Measurements from ENCODE around the gene CYB561D1.

- TF ChIP-seq ZNF780A (CRISPR knock-in tag; IDR thresholded peaks at IDR 0.05) (no peak), EZH2 (conservative IDR thresholded peaks at IDR 0.05; ENCODE audit: low read depth, low read length) (no peak), MED1 (CRISPR knock-in tag; IDR thresholded peaks at IDR 0.05) (no peak), NR3C1 (CRISPR knock-in tag; IDR thresholded peaks at IDR 0.05) (no peak), MAFK (conservative IDR thresholded peaks at IDR 0.05 in 1 of 2, IDR thresholded peaks at IDR 0.05 in 1 of 2; ENCODE audit: low read length in 2 of 2) (no peak), HNRNPH1 (optimal IDR thresholded peaks at IDR 0.05; ENCODE audit: low read depth, low read length) (no peak), POLR2A (IDR thresholded peaks at IDR 0.05; ENCODE audit: insufficient read depth in 1 of 2, low read depth in 2 of 2, low read length in 2 of 2) (no peak), ZSCAN31 (CRISPR knock-in tag; IDR thresholded peaks at IDR 0.05; ENCODE audit: low read depth) (no peak)
These were observed 3.6 kb upstream of the CYB561D1 start for GRCh38 chr1:109490029-109490933.
